Glutamatergic neuron (in vitro differentiated cells): ENCODE measurements around the gene SRGAP1. TPM values are rescaled to one million over a fixed set of nuclear protein-coding genes. Genes with fewer than 3 reads are reported as not detected.

ENCODE experiments used
- DNase-seq: peaks from one replicate; pipeline ENCODE4 v3.0.0; 2022
- H3K27ac Mint-ChIP-seq: one replicate; pipeline ENCODE4 v1.8.0; 2020; ENCODE audit warnings: mild to moderate bottlenecking, mixed read lengths, inconsistent platforms; ENCODE audit not compliant: unreplicated experiment
- H3K27me3 Mint-ChIP-seq: one replicate; pipeline ENCODE4 v1.8.0; 2020; ENCODE audit warnings: mild to moderate bottlenecking, moderate library complexity, mixed read lengths, inconsistent platforms; ENCODE audit not compliant: unreplicated experiment
- H3K36me3 Mint-ChIP-seq: one replicate; pipeline ENCODE4 v1.8.0; 2020; ENCODE audit warnings: mild to moderate bottlenecking, mixed read lengths, inconsistent platforms; ENCODE audit not compliant: unreplicated experiment
- H3K4me1 Mint-ChIP-seq: one replicate; pipeline ENCODE4 v1.8.0; 2020; ENCODE audit warnings: mild to moderate bottlenecking, low read depth, mixed read lengths, inconsistent platforms; ENCODE audit not compliant: unreplicated experiment
- H3K4me3 Mint-ChIP-seq: one replicate; pipeline ENCODE4 v1.8.0; 2020; ENCODE audit warnings: mild to moderate bottlenecking, mixed read lengths, inconsistent platforms; ENCODE audit not compliant: unreplicated experiment
- H3K9me3 Mint-ChIP-seq: one replicate; pipeline ENCODE4 v1.8.0; 2020; ENCODE audit warnings: mild to moderate bottlenecking, moderate library complexity, mixed read lengths, inconsistent platforms; ENCODE audit not compliant: unreplicated experiment
- total RNA-seq: library from RNA; stranded (reverse); fragmentation: NEBNext Ultra II Directional; extraction: Animal tissue kit (Norgen Biotek cat#: 25700); gene quantifications from one replicate; pipeline ENCODE4 v1.2.1, GENCODE V29; 2021; ENCODE audit not compliant: unreplicated experiment
- TF ChIP-seq, protein P1 (sequence below): fragments of 200-600 bp; sonication (generic); IDR thresholded peaks from one replicate; pipeline ENCODE4 v1.5.0; 2021; ENCODE audit not compliant: partially characterized antibody, unreplicated experiment

SRGAP1 gene
- total RNA-seq, 1 donor from 2014 or later = 52.0 TPM

DNA sequence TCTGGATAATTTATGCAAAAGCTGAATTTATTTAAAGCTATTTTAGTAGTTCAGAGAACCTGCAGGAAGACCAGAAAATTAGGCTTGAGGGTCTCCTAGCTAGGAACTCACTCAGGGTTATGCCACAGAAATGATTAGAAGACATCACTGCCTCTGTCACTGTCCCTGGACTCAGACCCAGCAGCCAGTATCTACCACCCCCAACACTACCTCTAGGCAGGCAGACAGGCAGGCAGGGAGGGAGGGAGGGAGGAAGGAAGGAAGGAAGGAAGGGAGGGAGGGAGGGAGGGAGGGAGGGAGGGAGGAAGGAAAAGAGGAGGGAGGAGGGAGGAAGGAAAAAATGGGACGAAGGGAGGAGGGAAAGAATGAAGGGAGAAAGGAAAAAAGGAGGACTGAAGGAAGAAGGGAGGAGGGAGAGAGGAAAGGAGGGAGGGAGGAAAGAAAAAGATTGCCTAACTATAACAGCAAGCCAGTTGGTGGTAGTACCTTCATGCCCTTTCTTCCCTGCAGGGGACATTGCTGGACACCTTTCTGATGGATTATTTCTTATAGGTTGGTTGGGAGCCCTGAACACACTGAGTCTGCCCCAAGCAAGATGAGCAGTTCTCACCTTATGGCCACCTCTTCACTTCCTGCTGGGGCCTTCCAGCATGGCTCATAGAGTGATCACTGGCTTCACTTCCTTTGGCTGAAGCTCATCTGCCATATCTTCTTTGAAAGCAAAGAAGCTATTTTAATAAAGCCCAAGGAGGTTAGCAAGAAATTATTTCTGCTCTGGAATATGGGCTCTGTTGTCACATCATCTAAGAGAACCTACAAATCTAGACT lies 327.9 kb downstream of the SRGAP1 start:
- DNase-seq = no peak
- H3K27ac Mint-ChIP-seq = no peak overlapping the region
- H3K4me3 Mint-ChIP-seq = no peak overlapping the region
- H3K27me3 Mint-ChIP-seq = no peaks in the 10 kb centered on the region
- H3K36me3 Mint-ChIP-seq = peaks cover 2% of the 10 kb centered on the region
- TF ChIP-seq, protein P1, sequence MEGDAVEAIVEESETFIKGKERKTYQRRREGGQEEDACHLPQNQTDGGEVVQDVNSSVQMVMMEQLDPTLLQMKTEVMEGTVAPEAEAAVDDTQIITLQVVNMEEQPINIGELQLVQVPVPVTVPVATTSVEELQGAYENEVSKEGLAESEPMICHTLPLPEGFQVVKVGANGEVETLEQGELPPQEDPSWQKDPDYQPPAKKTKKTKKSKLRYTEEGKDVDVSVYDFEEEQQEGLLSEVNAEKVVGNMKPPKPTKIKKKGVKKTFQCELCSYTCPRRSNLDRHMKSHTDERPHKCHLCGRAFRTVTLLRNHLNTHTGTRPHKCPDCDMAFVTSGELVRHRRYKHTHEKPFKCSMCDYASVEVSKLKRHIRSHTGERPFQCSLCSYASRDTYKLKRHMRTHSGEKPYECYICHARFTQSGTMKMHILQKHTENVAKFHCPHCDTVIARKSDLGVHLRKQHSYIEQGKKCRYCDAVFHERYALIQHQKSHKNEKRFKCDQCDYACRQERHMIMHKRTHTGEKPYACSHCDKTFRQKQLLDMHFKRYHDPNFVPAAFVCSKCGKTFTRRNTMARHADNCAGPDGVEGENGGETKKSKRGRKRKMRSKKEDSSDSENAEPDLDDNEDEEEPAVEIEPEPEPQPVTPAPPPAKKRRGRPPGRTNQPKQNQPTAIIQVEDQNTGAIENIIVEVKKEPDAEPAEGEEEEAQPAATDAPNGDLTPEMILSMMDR = no peak
- H3K9me3 Mint-ChIP-seq = peaks cover 2% of the 10 kb centered on the region
- H3K4me1 Mint-ChIP-seq = no peaks in the 10 kb centered on the region

GRCh38 chr12:64173456-64173855 lies 329.0 kb downstream of the SRGAP1 start:
- no peak overlapping the region for H3K4me3 Mint-ChIP-seq
- no peaks in the 10 kb centered on the region for H3K27me3 Mint-ChIP-seq
- no peak overlapping the region for H3K27ac Mint-ChIP-seq
- no peaks in the 10 kb centered on the region for H3K36me3 Mint-ChIP-seq
- no peak for DNase-seq
- TF ChIP-seq, protein P1 = no peak
- H3K4me1 Mint-ChIP-seq = no peaks in the 10 kb centered on the region
- H3K9me3 Mint-ChIP-seq = peaks cover 2% of the 10 kb centered on the region

GRCh38 chr12:64175254-64175945 lies 330.9 kb downstream of the SRGAP1 start:
- DNase-seq = no peak
- H3K27ac Mint-ChIP-seq = no peak overlapping the region
- peaks cover under 1% of the 10 kb centered on the region for H3K9me3 Mint-ChIP-seq
- no peaks in the 10 kb centered on the region for H3K4me1 Mint-ChIP-seq
- no peak overlapping the region for H3K4me3 Mint-ChIP-seq
- H3K36me3 Mint-ChIP-seq = no peaks in the 10 kb centered on the region
- TF ChIP-seq, protein P1 = no peak
- H3K27me3 Mint-ChIP-seq = no peaks in the 10 kb centered on the region

DNA sequence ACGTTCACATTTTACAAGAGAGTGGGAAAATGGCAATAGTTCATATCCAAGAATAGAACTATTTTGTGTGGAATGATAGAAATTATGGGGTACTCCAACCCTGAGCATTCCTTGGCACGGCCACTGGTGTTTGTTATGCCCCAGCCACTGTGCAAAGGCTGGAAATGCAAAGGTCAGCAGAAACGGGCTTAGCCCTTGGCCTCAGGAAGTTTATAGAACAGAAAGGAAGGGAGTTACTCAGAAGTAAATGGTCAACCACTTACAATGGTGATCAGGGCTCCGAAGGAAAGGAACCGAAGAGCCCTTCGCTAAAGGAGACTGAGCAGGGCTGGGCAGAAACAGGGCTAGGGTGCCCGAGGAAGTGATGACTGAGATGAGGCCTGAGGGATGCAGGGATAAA lies 332.5 kb downstream of the SRGAP1 start:
- no peak overlapping the region for H3K27ac Mint-ChIP-seq
- H3K4me3 Mint-ChIP-seq = no peak overlapping the region
- H3K9me3 Mint-ChIP-seq = no peaks in the 10 kb centered on the region
- TF ChIP-seq, protein P1 = no peak
- DNase-seq = no peak
- no peaks in the 10 kb centered on the region for H3K4me1 Mint-ChIP-seq
- H3K27me3 Mint-ChIP-seq = no peaks in the 10 kb centered on the region
- H3K36me3 Mint-ChIP-seq = no peaks in the 10 kb centered on the region

DNA sequence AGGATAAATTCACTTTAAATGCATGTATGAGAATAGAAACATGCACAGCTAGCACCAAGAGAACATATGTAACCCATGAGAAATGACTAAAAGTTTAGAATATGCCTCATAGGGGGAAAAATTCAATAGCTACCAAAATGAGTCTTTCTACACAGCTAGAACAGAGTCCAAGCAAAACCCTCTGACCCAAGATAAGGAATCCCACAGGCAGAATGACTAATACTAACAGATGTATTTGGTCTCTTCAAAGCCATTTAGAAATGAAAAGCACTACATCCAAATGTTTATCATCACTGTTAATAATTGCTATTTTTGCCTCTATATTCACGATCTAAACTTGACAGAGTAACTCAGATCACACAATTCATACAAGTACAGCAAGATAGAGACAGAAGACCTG lies 333.6 kb downstream of the SRGAP1 start:
- H3K27ac Mint-ChIP-seq = no peak overlapping the region
- no peak for DNase-seq
- no peak overlapping the region for H3K4me3 Mint-ChIP-seq
- TF ChIP-seq, protein P1 = no peak
- no peaks in the 10 kb centered on the region for H3K4me1 Mint-ChIP-seq
- no peaks in the 10 kb centered on the region for H3K9me3 Mint-ChIP-seq
- no peaks in the 10 kb centered on the region for H3K27me3 Mint-ChIP-seq
- H3K36me3 Mint-ChIP-seq = no peaks in the 10 kb centered on the region
